H54 (cell line): ENCODE results near the gene LEMD2.

Source experiments
- DNase-seq: peaks from one replicate; pipeline ENCODE4 v3.0.0; 2011; ENCODE audit warnings: low spot score, mixed read lengths; ENCODE audit not compliant: insufficient read length
- FAIRE-seq: peaks from 3 replicates; lab custom pipeline; 2011; peaks lifted over from hg19 to GRCh38; lab: Jason Lieb, UNC
- POLR2A ChIP-seq: IDR thresholded peaks from 2 replicates; pipeline ENCODE4 v1.6.1; 2011; ENCODE audit warnings: low read depth, mild to moderate bottlenecking, low read length

LEMD2 gene

DNA sequence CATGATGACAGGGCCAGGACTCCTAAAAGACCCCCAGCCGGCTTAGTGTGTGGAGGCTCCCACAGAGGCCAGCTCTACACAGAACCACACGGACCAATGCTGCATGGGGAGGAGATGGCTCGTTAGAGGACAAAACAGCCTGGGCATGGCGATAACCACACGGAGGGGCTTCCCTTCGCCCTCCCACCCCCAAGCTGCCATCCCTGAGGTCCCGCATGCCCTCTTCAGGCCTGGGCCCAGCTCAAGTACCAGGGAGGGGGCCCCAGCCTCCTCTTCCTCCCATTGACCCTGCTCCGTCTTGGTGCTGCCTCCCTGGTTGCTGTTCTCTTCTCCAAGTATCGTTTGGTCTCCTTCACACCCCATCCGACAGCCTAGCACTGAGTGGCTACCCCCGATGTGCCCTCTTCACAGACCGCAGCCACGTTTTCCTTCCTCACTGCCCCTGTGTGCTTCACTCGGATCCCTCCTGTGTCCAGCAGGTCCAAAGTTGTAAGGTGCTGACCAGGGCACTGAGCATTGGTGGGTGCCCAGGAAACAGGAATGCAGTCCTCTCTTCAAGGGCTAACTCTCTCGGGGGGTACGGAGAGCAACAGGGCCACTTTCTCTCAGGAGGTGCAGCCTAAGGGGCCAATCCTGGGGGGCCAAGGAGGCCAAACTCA, 24.4 kb upstream of the LEMD2 start:
- TF ChIP-seq POLR2A = no peak
- FAIRE-seq (no peak), DNase-seq (no peak)

GRCh38 chr6:33812669-33813068, 23.7 kb upstream of the LEMD2 start:
- no peak for TF ChIP-seq POLR2A
- no peak for FAIRE-seq
- peak; percentile 69 for DNase-seq

GRCh38 chr6:33809594-33809993, 20.7 kb upstream of the LEMD2 start:
- no peak for FAIRE-seq
- no peak for DNase-seq
- no peak for TF ChIP-seq POLR2A

DNA sequence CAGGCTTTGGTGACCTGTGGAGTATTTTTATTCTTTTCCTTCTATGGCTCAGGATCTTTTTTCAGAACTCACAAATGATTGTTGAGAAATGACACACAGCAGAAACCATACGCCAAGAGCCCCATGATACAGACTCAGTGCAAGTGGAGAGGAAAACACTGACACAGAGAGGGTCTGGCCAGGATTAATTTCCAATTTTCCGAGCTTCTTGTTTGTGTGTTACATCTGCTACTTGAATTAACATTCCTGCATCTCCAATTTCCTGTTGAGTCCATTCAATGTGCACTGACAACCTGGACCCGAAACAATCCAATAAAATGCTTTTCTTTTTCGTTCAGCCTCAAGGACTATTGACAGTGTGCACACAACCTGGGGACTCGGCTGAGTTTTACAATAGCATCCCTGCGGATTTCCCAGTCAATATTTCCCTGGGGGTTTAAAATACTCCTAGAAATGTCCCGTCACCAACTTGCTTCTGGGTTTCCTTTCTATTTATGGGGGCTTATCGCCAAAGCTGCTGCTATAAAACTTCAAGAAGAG, 19.8 kb upstream of the LEMD2 start:
- no peak for TF ChIP-seq POLR2A
- DNase-seq (no peak), FAIRE-seq (no peak)

GRCh38 chr6:33807606-33808005, 18.7 kb upstream of the LEMD2 start:
- FAIRE-seq = no peak
- no peak for TF ChIP-seq POLR2A
- no peak for DNase-seq

DNA sequence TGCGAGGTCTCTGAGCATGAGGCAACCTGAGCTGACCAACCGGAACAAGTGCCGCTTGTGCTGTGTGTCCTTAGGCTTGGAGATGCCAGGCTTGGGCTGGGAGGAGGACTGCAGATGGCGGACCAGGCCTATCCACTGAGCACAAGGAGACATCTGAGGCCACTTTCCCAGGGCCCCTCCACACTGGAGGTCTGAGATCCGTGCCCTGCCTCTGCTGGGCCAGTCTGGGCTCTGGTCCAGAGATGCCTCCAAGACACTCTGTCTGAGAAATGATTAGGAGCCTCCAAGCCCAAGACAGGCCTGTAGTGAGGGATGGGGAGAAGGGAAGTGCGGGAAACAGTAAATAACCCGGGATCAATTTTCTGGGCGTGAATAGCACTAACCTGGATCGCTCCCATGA, 17.9 kb upstream of the LEMD2 start:
- no peak for TF ChIP-seq POLR2A
- no peak for FAIRE-seq
- no peak for DNase-seq

GRCh38 chr6:33803571-33804053, 14.7 kb upstream of the LEMD2 start, which contains the start of gene MLN:
Gene MLN, minus strand, starts transcription at chr6:33804003. Its CDS starts 2,840 bp downstream, at chr6:33801163.
- DNase-seq (no peak), FAIRE-seq (no peak)
- TF ChIP-seq POLR2A = no peak

DNA sequence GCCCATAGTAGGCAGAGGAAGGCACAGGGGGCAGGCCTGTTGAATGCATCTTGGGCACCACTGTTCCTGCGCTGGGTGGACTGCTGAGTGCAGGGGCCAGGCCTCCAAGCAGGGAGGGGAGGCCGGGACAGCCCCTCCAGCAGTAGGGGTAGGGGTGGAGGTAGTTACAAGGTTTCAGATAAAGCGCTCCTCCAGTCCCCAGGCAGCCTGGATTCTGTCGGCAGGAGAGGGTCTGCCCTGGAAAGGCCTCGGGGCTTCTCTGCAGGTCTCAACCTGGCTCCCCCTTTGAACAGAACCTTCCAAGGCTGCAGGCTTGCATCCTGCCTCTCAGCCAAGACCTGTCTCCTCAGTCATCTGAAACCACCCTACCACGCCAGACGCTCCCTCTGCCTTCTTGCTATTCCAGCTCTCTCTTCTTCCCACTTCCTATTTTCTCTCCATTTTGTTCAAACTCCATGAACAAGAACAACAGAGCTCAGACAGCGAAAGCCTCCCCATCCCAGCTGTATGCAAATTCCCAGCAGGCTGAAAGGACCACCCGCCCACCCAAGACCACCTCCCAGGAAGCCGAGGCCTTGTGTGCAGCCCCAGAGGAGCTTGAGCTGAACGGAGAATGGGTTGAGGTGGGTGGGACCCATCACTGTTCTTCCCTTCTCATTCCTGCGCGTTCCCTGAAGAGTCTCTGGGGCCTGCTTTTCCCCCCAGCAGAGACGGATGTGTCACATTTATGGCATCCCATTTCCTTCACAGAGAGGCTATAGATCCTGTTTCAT, 13.4 kb upstream of the LEMD2 start:
- TF ChIP-seq POLR2A = no peak
- FAIRE-seq (no peak), DNase-seq (no peak)

GRCh38 chr6:33801611-33802010, 12.7 kb upstream of the LEMD2 start:
- no peak for FAIRE-seq

DNA sequence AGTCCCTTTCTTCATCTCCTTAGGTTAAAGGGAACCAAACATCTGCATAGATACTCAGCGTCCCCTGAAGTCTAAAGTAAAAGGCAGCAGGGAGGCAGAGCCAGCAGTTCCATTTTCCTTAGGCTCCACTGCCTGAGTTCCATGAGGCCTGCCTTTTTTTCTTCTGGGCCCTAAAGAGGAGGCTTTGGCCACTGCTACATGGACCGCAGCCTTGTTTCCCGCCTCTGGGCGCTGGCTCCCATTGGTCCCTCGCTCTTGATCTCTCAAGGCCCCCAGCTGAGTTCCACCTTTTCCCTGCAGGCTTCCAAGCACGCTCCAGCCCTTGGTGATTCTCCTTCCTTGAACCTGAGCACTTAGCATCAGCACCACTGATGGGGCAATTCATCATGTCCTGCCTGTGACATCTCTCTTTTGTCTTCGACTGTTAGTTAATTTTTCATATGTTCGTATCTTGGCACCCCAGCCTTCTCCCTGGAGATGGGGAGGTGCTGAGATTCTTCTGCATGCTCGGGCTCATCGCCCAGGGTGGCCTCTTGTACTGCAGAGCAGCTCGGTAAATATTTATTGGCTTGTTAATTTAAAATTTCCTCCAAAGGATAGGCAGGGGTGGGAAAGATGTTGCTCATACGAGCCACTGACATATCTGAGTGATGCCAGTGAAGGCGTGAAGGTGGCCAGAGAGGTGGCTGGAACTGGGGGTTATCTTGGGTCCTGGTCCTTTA, 11.5 kb upstream of the LEMD2 start:
- FAIRE-seq (no peak), DNase-seq (no peak)
- TF ChIP-seq POLR2A = no peak

More at GRCh38 chr6:33801611-33802010, 12.7 kb upstream of the LEMD2 start:
- TF ChIP-seq POLR2A = no peak
- DNase-seq = no peak

- TF ChIP-seq POLR2A = no peak
- DNase-seq (no peak), FAIRE-seq (no peak)
These were observed 10.7 kb upstream of the LEMD2 start for GRCh38 chr6:33799454-33800113.

DNA sequence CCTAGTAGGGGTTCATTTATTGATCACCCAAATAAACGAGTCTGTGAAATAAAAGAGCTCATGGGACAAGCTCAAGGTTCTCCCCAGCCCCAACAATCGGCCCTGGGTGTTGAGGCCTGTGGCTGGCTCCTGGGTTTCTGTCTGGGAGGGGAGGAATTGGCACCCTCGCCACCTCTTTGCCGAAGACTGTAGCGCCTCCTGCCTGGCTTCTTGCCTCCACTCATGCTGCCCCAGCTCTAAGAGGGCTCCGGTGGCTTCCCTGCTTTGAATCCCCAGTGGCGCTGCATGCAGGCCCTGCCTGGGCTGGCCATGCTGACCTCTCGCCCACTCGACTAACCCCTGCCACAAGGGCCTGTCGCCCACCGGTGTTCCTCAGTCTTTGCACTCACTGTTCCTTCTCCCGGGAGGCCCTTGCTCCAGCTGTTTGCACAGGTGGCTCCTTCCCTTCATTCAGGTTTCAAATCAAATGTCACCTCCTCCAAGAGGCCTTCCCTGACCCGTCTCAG, 9.5 kb upstream of the LEMD2 start:
- TF ChIP-seq POLR2A = no peak
- no peak for FAIRE-seq

More for the DNA sequence above, 9.5 kb upstream of the LEMD2 start:
- no peak for DNase-seq
